ENCODE data around the gene CFAP54.

The CFAP54 gene

GRCh38 chr12:96831346-96831745, 342.0 kb downstream of the CFAP54 start:
- DNase-seq, result no peak

- DNase-seq, result no peak
Observed at GRCh38 chr12:96846293-96846692, 356.9 kb downstream of the CFAP54 start.

DNA sequence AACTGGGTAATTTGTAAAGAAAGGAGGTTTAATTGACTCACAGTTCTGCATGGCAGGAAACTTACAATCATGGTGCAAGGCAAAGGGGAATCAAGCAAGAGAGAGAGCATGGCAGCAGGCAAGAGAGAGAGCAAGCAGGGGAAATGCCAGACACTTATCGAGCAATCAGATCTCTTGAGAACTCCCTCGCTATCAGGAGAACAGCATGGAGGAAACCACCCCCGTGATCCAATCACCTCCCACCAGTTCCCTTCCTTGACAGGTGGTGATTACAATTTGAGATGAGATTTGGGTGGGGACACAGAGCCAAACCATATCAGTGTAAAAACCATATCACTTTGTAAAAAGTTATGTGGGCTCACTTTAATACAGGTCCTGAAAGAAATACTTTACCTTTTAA, 361.3 kb downstream of the CFAP54 start:
- DNase-seq, result no peak

- DNase-seq, result no peak
Observed at GRCh38 chr12:96858162-96858561, 368.8 kb downstream of the CFAP54 start.

- DNase-seq, result no peak
Observed at GRCh38 chr12:96861656-96862055, 372.3 kb downstream of the CFAP54 start.

DNA sequence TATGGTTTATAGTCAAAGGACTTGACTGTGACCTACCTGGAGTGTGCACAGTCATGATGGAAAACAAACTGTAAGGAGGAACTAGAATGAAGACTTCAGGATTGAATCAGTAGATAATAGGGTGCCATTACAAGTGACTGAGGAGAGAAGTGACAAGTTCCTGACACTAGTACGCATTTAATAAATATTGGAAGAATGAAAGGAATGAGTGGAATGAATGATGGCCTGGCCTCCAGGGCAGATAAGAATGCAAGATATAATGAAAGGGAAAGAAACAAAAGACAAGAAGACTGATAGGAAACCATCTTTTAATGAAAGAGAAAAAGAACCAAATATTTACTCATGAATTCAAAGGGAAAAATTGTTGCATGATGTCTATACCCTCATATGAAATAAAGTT, 372.9 kb downstream of the CFAP54 start:
- no peak for DNase-seq

DNA sequence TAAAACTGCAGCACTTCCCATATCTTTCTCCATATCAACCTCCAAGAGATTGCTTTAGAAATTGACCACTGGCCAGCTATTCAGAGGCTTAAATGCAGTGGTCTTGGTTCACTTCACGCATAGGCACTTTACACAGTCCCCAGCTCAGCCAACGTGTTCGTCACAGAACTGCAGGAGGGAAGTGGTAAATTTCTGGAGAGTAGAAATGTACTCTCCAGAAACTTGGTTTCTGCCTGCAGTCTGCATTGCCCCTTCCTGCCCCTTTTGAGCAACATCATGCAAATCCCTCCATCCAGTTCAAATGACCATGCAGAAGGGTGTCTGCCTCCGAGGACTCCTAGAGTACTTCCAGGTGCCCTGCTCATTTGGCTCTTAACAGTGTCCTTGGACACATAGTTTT, 375.0 kb downstream of the CFAP54 start:
- no peak for DNase-seq

GRCh38 chr12:96866801-96867590, 377.6 kb downstream of the CFAP54 start:
- no peak for DNase-seq

- DNase-seq, result peak; percentile 33
Observed at GRCh38 chr12:96870946-96871345, 381.6 kb downstream of the CFAP54 start.

DNA sequence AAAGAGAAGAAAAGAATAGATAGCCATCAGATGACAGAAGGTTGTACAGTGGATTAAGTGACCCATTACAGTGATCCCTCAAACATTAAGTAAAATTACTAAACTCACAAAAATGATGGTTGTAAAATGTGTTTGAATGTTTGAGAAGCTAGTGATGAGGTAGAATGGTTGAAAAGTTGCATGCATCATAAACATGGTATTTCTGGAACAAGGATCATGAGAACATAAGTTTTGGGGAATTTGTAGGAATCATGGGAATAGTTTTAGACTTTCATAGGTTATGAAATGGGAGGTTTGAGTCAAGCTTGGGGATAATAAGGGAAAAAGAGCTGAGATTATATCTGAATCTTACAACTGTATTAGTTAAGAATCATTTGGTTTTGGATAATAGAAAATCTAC, 383.6 kb downstream of the CFAP54 start:
- DNase-seq, result no peak

- no peak for DNase-seq
Observed at GRCh38 chr12:96874211-96874610, 384.8 kb downstream of the CFAP54 start.

DNA sequence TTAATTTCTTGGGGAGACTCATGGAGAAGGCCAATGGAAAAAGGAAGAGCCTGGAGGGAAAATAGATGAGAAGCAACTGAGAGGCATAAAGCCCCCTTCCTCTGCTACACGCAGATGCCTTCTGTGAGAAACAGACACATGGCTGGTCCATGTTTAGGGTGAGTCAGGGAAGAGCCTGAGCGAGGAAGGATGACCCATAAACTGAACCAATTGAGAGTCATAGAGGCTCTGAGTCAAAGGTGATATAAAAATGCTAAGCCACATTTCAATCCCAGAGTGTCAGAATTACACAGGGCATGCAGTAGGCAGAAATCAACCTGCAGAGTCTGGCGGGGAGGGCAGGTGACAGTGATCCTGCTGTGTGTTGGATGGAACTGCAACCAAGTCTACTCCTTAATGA, 387.6 kb downstream of the CFAP54 start:
- DNase-seq, result no peak

DNA sequence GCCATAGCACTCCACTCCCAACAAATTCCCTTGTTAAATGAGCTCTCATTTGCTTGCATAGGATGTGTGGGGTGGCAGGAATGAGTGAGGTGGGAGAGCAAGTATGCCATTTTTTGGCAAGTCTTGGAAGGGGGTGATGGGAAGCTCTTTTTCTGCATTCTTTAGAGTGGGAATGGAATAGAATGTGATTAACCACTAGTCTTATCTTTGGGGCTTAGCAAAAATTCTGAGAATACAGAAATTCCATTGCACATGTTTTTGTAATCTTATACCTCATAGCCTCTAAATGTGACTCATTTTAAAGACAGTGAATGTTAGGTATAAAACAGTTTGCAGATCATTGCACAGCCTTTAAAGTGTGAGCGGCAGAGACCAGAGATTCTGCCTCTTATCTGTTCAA, 389.3 kb downstream of the CFAP54 start:
- DNase-seq, result no peak

- no peak for DNase-seq
Observed at GRCh38 chr12:96879301-96879700, 389.9 kb downstream of the CFAP54 start.

DNA sequence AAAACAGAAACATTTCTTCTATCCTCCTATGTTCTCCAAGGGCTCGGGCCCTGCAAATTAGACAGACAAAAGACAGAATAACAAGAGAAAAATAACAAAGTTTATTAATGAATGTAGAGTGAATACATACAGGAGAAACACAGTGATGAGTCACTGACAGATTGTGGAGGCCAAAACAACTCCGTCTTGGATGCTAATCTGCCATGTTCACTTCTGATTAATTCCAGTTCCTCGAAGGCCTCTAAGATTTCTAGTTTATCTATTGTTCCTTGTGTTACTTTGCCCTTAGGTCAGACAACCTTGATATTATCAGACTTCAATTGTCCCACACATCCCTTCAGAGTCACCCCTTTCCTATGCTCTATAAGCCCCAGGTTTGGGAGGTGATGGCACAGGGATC, 390.8 kb downstream of the CFAP54 start:
- no peak for DNase-seq

DNA sequence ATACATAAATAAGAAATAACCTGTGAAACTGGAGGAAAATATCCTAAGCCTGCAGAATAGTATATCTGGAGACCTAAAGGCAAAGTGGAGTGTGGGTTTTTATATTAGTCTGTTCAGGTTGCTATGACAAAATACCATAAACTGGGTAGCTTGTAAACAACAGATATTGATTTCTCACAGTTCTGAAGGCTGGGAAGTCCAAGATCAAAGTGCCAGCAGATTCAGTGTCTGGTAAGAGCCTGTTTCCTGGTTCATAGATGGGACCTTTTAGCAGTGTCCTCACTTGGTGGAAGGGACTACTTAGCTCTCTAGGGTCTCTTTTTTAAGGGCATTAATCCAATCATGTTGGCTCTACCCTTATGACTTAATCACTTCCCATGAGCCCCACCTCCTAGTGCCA, 392.2 kb downstream of the CFAP54 start:
- no peak for DNase-seq

DNA sequence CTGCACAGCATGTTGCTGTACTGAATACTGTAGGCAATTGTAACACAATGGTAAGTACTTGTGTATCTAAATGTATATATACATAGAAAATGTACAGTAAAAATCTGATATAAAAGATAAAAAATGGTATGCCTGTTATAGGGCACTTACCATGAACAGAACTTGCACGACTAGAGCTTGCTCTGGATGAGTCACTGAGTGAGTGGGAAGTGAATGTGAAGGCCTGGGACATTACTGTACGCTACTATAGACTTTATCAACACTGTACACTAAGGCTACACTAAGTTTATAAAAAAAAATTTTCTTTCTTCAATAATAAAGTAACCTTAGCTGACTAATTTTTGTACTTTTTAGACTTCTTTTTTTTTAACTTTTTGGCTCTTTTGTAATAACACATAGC, 393.5 kb downstream of the CFAP54 start:
- DNase-seq, result no peak

DNA sequence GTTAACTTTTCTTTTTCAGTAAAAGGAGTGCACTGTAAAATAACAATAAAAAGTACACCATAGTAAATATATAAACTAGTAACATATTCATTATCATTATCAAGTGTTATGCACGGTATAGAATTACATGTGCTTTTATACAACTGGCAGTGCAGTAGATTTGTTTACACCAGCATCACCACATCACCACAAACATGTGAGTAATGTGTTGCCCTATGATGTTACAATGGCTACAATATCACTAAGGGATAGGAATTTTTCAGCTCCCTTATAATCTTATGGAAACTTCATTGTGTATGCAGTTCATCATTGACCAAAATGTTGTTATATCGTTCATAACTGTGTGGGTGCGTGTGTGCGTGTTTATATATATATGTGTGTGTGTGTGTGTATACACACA, 394.2 kb downstream of the CFAP54 start:
- DNase-seq, result no peak

DNA sequence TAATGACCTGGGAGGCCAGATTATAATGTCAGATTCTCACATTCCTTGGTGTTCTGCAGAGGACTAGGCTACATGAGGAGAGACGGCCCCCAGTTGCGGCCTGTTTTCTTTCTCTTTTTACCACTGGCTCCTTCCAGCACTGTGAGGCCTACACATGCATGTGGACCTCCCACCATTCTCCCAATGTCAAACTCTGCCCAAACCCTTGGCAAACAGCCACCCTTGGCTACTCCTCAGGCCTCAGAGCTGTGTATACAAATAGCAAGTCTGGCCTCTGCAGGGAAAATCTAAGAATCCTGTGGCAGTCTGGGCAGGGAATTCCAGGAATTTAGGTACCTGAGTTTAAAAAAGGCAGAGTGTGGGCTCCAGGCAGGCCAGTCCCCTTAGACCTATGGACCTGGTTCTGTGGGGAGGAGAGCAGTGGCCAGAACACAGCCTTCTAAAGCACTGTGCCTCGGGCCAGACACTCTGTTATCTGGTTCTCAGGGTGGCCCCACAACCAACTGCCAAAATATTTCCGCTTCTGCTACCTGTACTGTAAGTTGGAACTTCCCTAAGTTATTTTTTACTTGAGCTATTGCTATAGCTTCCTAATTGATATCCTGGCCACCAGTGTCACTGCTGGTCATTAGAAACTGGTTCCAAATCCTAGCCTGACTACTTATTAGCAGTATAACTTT, 397.8 kb downstream of the CFAP54 start:
- peak; percentile 74 for DNase-seq

DNA sequence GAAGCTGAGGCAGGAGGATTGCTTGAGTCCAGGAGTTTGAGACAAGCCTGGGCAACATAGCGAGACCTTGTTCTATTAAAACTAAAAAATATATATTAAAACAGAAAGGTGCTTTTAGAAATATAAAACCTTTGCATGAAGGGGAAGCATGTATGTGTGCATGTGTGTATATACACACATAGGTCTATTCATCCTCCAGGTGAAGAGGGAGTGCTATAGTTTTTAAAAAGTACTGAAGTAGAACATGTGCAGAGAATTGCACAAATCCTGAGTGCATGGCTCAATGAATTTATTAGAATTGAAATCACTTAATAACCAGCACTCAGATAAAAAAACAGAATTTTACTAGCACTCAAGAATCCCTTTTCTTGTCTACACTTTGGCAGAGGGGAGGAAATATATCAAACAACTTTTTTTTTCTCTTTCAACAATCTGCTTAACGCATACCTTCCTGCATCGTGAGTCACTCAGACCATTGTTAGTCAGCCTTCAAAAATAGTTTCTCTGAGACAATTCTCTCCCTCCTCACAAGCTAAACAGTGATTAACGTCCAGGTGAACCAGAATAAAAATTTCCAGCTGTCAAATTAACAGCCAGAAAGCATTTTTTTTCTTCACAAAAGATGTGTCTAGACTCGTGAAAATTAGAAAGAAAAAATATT, 400.0 kb downstream of the CFAP54 start:
- no peak for DNase-seq

DNA sequence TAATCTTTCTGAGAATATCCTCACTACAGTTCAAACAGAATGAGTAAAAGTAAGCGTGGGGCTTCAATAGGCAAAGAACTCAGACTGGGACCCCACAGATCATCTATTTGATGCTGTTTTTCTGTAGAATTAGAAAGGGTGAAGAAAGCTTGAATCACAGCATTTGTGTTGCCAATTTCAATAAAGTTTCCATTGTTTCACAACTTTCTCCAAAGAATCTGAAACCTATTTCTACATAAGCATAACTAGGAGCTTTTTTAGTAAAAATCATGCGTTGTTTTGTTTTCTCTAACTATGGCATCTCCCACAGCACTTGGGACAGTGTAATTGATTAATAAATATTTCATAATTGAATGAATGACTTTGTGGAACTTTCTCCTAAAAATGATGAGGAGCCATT, 401.0 kb downstream of the CFAP54 start:
- no peak for DNase-seq

DNA sequence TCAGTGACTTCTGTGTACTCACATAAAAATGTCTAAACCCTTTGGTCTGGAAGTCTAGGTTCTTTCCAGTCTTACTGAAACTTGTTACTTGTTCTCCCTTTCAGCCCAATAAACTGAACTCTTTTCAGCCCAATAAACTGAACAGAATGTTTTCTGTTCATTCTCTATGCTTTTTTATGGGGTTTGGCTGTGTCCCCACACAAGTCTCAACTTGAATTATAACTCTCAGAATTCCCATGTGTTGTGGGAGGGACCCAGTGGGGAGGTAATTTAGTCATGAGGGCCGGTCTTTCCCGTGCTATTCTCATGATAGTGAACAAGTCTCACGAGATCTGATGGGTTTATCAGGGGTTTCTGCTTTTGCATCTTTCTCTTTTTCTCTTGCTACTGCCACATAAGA, 402.7 kb downstream of the CFAP54 start:
- DNase-seq, result no peak

- DNase-seq, result no peak
Observed at GRCh38 chr12:96897421-96897820, 408.0 kb downstream of the CFAP54 start.

DNA sequence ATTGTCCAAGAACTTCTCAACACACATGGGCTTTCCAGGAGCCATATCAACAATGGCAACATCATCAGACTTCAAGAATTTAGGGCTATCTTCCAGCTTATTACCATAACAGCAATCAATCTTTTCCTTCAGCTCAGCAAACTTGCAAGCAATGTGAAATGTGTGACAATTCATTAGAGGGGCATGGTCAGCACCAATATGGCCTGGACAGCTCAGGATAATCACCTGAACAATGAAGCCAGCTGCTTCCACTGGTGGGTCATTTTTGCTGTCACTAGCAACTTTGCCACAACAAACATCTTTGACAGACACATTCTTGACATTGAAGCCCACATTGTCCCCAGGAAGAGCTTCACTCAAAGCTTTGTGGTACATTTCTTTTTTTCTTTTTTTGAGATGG, 411.8 kb downstream of the CFAP54 start:
- no peak for DNase-seq

Data from right hindlimb (tissue), 1 donor.